Suppressor macrophage treated with lipopolysaccharide for 1 hour (primary cell): Measurements from ENCODE around the gene TSHZ1.
A peak's percentile ranks its signal among the peaks of the same experiment; 100 is the strongest.

Experiments
- DNase-seq, 3 donors: peaks; one replicate each; pipeline ENCODE4 v3.0.0-alpha.2; 2020 to 2022

Gene TSHZ1

GRCh38 chr18:75277610-75277928, 67.0 kb downstream of the TSHZ1 start:
- no peak for DNase-seq

- no peak for DNase-seq
Observed at GRCh38 chr18:75279381-75279780, 68.8 kb downstream of the TSHZ1 start.

- peak in 1 of 3 donors; percentile 7 for DNase-seq
Observed at GRCh38 chr18:75280427-75281280, 70.1 kb downstream of the TSHZ1 start.

GRCh38 chr18:75282746-75283145, 72.1 kb downstream of the TSHZ1 start:
- DNase-seq: no peak

GRCh38 chr18:75283731-75284130, 73.1 kb downstream of the TSHZ1 start:
- no peak for DNase-seq

GRCh38 chr18:75284566-75284965, 74.0 kb downstream of the TSHZ1 start:
- no peak for DNase-seq

- no peak for DNase-seq
Observed at GRCh38 chr18:75285876-75286275, 75.3 kb downstream of the TSHZ1 start.

- no peak for DNase-seq
Observed at GRCh38 chr18:75287006-75287405, 76.4 kb downstream of the TSHZ1 start.

GRCh38 chr18:75287700-75288099, 77.1 kb downstream of the TSHZ1 start:
- no peak for DNase-seq

- DNase-seq: no peak
Observed at GRCh38 chr18:75289761-75290160, 79.2 kb downstream of the TSHZ1 start.

- no peak for DNase-seq
Observed at GRCh38 chr18:75290737-75291358, 80.3 kb downstream of the TSHZ1 start.

- DNase-seq: no peak
Observed at GRCh38 chr18:75291460-75291859, 80.9 kb downstream of the TSHZ1 start.

GRCh38 chr18:75293591-75293990, 83.0 kb downstream of the TSHZ1 start:
- no peak for DNase-seq

GRCh38 chr18:75297731-75298130, 87.1 kb downstream of the TSHZ1 start:
- no peak for DNase-seq

GRCh38 chr18:75304678-75305557, 94.3 kb downstream of the TSHZ1 start:
- DNase-seq: no peak

GRCh38 chr18:75305984-75306383, 95.4 kb downstream of the TSHZ1 start:
- no peak for DNase-seq

GRCh38 chr18:75307530-75307929, 96.9 kb downstream of the TSHZ1 start:
- peak; percentile 56 to 91 (median 88) for DNase-seq

GRCh38 chr18:75309564-75309963, 99.0 kb downstream of the TSHZ1 start:
- no peak for DNase-seq

- DNase-seq: no peak
Observed at GRCh38 chr18:75314117-75314516, 103.5 kb downstream of the TSHZ1 start.

- DNase-seq: no peak
Observed at GRCh38 chr18:75314606-75315005, 104.0 kb downstream of the TSHZ1 start.

- no peak for DNase-seq
Observed at GRCh38 chr18:75316223-75316622, 105.6 kb downstream of the TSHZ1 start.

GRCh38 chr18:75316826-75317225, 106.2 kb downstream of the TSHZ1 start:
- DNase-seq: no peak

- DNase-seq: no peak
Observed at GRCh38 chr18:75317300-75317699, 106.7 kb downstream of the TSHZ1 start.

- no peak for DNase-seq
Observed at GRCh38 chr18:75317703-75318102, 107.1 kb downstream of the TSHZ1 start.
